Fibroblast of skin of right quadriceps (primary cell): ENCODE results near the gene PDCD1LG2.

Experiments used
- DNase-seq: peaks from one replicate; pipeline ENCODE4 v3.0.0-alpha.2; 2013

Gene PDCD1LG2

DNA sequence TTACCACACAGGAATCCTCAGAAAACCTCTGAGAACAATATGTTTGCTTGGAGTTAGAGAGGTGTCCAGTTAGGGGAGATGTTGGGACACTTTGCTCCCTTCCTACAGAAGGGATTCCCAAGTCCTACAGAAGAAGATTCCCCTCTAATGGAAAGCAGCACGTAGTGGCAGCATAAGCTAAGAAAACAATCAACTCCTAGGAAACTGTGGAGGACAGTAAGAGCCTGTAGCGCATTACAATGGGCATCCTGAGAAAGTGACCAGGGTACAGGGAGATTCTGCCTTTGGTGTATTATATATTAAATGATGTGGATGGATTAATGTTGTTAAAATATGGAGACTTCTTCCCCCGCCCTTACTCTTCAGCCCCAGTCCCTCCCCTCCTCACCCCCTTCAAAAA is 104.7 kb downstream of the PDCD1LG2 start:
- no peak for DNase-seq

DNA sequence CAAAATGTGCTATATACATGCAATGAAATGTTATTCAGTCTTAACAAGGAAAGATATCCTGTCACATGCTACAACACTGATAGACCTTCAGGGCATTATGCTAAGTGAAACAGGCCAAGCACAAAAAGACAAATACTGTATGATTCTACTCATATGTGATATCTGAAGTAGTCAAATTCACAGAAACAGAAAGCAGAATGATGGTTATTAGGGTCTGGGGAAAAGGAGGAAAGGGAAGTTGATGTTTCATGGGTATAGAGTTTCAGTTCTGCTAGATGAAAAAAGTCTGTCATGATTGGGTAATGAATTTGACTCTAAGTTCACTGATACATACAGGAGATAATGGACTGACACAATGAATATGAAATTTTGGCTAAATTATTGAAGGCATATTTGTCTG is 107.4 kb downstream of the PDCD1LG2 start:
- no peak for DNase-seq

DNA sequence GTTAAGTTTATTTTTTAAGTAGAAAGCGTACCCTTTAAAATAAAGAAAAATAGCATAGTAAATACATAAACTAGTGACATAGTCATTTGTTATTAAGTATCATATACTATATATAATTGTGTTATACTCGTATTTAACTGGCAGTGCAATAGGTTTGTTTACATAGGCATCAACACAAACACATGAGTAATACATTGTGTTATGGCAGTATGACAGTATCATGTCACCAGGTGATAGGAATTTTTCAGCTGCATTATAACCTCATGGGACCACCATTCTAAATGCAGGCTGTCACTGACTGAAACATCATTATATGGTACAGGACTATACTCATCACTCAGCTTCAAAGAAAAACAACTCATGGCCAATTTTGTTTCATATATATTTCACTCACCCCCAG is 110.2 kb downstream of the PDCD1LG2 start:
- no peak for DNase-seq
